Upper lobe of left lung (tissue), 6 donors: ENCODE measurements around the gene TOMM7. TPM values are rescaled to one million over a fixed set of nuclear protein-coding genes. Genes with fewer than 3 reads are reported as not detected.

Source experiments
- ATAC-seq, 2 donors: fragments of 200-7000 bp; cut with Tn5 transposase; one replicate each; pipeline ENCODE4 v1.9.1; 2022; ENCODE audit warnings: mild to moderate bottlenecking in 2 of 2, moderate library complexity in 2 of 2; ENCODE audit not compliant: low FRiP score in 2 of 2
- DNase-seq, 2 donors: peaks; one replicate each; pipeline ENCODE4 v3.0.0-alpha.2; 2019 to 2020
- H3K27ac ChIP-seq, 4 donors: fragments of 200-600 bp; sonication (generic); one replicate each; pipeline ENCODE4 v1.5.1; 2016 to 2019
- H3K27me3 ChIP-seq, 4 donors: fragments of 200-600 bp; sonication (generic); one replicate each; pipeline ENCODE4 v1.5.1; 2017 to 2019
- H3K36me3 ChIP-seq, 4 donors: fragments of 200-600 bp; sonication (generic); one replicate each; pipeline ENCODE4 v1.5.1; 2016 to 2019
- H3K4me1 ChIP-seq, 4 donors: fragments of 200-600 bp; sonication (generic); one replicate each; pipeline ENCODE4 v1.5.1; 2018 to 2019
- H3K4me3 ChIP-seq, 4 donors: fragments of 200-600 bp; sonication (generic); one replicate each; pipeline ENCODE4 v1.5.1; 2017 to 2019; ENCODE audit warnings: mild to moderate bottlenecking in 2 of 4, moderate library complexity in 1 of 4
- H3K9me3 ChIP-seq, 4 donors: fragments of 200-600 bp; sonication (generic); one replicate each; pipeline ENCODE4 v1.5.1; 2018 to 2019
- CTCF ChIP-seq, 6 experiments: fragments of 450-650 bp in 4 of 6; fragments of 200-600 bp in 2 of 6; sonication (generic) in 2 of 6; IDR thresholded peaks; one replicate each; pipeline ENCODE4 v1.5.1; 2016 to 2019; ENCODE audit warnings: antibody characterized with exemption in 6 of 6
- EP300 ChIP-seq, 4 donors: sonication (generic); formaldehyde crosslinking; IDR thresholded peaks; one replicate each; pipeline ENCODE4 v1.5.1; 2017; ENCODE audit warnings: antibody characterized with exemption in 4 of 4, control low read depth in 2 of 4
- POLR2A ChIP-seq, 4 donors: fragments of 450-650 bp; IDR thresholded peaks; one replicate each; pipeline ENCODE4 v1.5.1; 2016 to 2017; ENCODE audit warnings: antibody characterized with exemption in 4 of 4, mild to moderate bottlenecking in 2 of 4
- POLR2AphosphoS5 ChIP-seq, 2 donors: sonication (generic); formaldehyde crosslinking; IDR thresholded peaks; one replicate each; pipeline ENCODE4 v1.5.1; 2017; ENCODE audit warnings: antibody characterized with exemption in 2 of 2
- WGBS, 2 donors: methylation state at CpG; one replicate each; pipeline ENCODE4 v1.1.5; 2017 to 2018; 5-methylcytosine and 5-hydroxymethylcytosine counted together
- total RNA-seq, 6 donors: library from RNA; depleted of rRNA in 4 of 6; stranded (reverse); fragments of >200 nt in 4 of 6; gene quantifications; one replicate each; pipeline versions ENCODE4 v1.1.0 to v1.2.1, GENCODE V29; 2016 to 2021
- donor health status: DM: no; HTN: no; CAD: no; lungs with moderate emphysema.
- donor health status: DM: no; HTN: yes; CAD: no; lungs with severe emphysema.

The TOMM7 gene
- total RNA-seq: 100 to 1,000 TPM in 5 of 6 donors, 10 to 100 TPM in 1; 42.4 to 387 (median 171) TPM

DNA sequence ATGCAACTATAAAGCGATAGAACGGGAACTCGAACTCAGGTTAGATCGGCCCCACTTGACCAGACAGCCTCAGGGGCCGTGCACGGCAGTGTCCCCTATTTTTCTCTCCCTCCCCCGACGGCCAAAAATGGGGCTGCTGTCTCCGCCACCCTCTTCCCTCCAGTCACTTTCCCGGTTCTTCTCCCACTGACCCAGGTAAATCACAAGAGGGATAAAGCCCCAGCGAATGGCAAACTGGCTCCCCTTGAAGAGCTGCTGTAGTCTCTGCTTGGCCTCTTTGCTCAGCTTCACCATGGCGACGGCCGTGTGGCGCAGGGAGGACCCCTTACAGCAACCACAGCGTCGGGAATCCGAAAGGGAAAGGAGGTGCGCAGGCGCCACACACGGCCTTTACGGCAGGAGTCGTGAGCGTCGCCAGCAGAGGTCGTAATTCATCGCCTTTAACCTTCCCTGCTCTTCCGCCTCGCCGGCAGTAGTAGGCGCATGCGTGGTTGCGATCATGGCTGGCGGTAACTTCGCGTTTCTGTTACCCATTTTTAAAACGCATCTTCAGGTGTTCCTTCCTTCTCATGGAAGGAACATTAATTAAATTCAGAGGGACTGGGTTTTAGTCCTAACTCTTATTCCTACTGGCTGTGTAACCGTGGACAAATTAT, at the start of gene TOMM7:
Gene TOMM7 (minus strand): TSS at position 364 of the 656 bp plus-strand sequence. CDS start 70 bp downstream, at position 294.
- Histone ChIP-seq H3K27ac (peak within 1 kb of the TSS; percentile 76 to 90 (median 86)), H3K36me3 (peaks cover 0 to 6% (median under 1%) of the 10 kb centered on the region in 4 donors), H3K9me3 (no peaks in the 10 kb centered on the region), H3K4me1 (peaks cover 11 to 34% (median 15%) of the 10 kb centered on the region in 4 donors), H3K4me3 (peak within 1 kb of the TSS; percentile 68 to 98 (median 83)), H3K27me3 (no peaks in the 10 kb centered on the region)
- ATAC-seq (peak; percentile 99), DNase-seq (peak; percentile 89 to 90)
- 0 to 1% methylated on average over 28 to 38 of the region's 38 CpGs for WGBS, 2 donors
- TF ChIP-seq CTCF (IDR thresholded peaks at IDR 0.05) (peak; percentile 35 to 82 (median 72)), EP300 (IDR thresholded peaks at IDR 0.05) (peak in 1 of 4 donors; percentile 50), POLR2A (IDR thresholded peaks at IDR 0.05) (peak in 3 of 4 donors; percentile 50 to 83 (median 53)), POLR2AphosphoS5 (IDR thresholded peaks at IDR 0.05) (peak; percentile 91 to 98)

DNA sequence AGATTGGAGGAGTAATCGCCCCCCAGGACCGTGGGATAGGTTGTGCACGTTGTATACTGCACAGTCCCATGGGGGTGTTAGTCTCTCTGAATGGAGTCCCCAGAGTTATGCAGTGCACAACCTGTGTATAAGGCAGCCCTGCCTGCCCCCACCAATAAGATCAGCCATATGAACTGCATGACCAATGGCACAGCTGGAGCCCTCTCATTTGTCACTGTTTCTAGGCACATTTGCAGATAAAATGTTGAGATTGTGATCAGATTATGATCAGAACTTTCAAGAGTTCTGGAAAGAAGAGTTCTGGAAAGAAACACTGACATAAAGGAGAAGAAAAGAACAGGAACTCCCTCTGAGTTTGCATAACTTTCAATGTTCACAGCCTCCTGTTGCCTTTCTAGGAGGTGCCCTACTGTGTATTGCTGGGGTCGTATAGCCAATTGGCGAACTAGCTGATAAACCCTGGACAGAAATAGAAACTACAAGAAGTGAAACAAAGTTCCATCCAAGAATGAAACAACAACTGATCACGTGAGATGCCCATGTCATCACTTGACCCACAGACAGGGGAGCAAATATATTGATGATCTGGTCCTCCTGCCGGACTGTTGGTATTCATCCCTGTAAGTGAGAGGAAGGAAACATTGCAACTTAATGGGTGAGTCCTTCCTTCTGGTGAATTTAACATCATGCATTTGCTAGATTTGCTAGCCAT, 49.6 kb upstream of the TOMM7 start:
- peak; percentile 27 to 53 for ATAC-seq
- H3K36me3 ChIP-seq: no peaks in the 10 kb centered on the region
- no peak for DNase-seq
- no peak overlapping the region for H3K27ac ChIP-seq
- no peaks in the 10 kb centered on the region for H3K9me3 ChIP-seq
- 62 to 69% methylated on average over 7 of the region's 7 CpGs for WGBS, 2 donors
- TF ChIP-seq POLR2AphosphoS5 (IDR thresholded peaks at IDR 0.05) (no peak), EP300 (IDR thresholded peaks at IDR 0.05) (no peak), POLR2A (IDR thresholded peaks at IDR 0.05) (no peak), CTCF (IDR thresholded peaks at IDR 0.05) (no peak)
- H3K27me3 ChIP-seq: no peaks in the 10 kb centered on the region
- H3K4me3 ChIP-seq: no peak overlapping the region
- peaks cover 0 to 12% (median 2%) of the 10 kb centered on the region in 4 donors for H3K4me1 ChIP-seq

DNA sequence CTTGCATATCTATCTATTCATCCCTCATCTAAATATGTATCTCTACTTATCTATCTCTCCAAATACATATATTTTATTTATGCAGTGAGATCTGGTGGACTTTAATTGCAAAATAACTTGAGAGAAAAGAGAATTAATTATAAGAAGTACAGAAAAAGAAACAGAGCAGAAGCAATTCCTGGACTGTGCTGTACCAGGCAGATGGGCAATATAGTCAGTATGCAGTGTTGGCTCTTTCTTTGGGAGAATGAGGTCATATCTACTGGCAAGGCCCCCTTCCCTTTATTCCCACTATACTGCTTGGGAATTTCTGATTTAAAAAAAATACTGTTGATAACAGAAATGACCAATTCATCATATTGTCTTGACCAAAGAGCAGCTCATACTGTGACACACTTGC, 49.0 kb upstream of the TOMM7 start:
- ATAC-seq (no peak), DNase-seq (no peak)
- Histone ChIP-seq H3K9me3 (no peaks in the 10 kb centered on the region), H3K27ac (no peak overlapping the region), H3K4me1 (peaks cover 0 to 14% (median 2%) of the 10 kb centered on the region in 4 donors), H3K4me3 (no peak overlapping the region), H3K36me3 (no peaks in the 10 kb centered on the region), H3K27me3 (no peaks in the 10 kb centered on the region)
- TF ChIP-seq EP300 (IDR thresholded peaks at IDR 0.05) (no peak), CTCF (IDR thresholded peaks at IDR 0.05) (no peak), POLR2A (IDR thresholded peaks at IDR 0.05) (no peak), POLR2AphosphoS5 (IDR thresholded peaks at IDR 0.05) (no peak)

DNA sequence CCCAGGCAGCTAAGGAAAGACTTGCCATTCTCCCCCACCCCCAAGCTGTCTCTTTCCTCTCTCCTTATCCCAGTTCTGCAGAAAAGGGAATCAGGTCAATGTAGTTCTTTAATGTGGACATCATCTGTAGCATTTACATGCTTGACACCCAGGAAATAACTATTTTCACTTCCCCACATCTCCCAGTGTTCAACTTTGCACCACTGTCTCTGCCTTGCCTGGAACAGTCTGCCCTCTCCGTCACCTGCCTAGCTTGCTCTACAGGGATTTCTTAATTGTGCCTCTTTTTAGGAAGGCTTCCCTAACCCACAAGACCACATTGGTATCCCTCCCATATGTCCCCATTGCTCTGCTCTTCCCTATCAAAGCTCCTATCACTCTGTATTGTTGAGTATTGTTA, 45.9 kb upstream of the TOMM7 start:
- Histone ChIP-seq H3K27ac (no peak overlapping the region), H3K4me1 (peaks cover 0 to 14% (median 2%) of the 10 kb centered on the region in 4 donors), H3K36me3 (no peaks in the 10 kb centered on the region), H3K27me3 (no peaks in the 10 kb centered on the region), H3K9me3 (no peaks in the 10 kb centered on the region), H3K4me3 (no peak overlapping the region)
- TF ChIP-seq POLR2A (IDR thresholded peaks at IDR 0.05): no peak
- TF ChIP-seq EP300 (IDR thresholded peaks at IDR 0.05): peak in 1 of 4 donors; percentile 30
- TF ChIP-seq POLR2AphosphoS5 (IDR thresholded peaks at IDR 0.05): no peak
- no peak for TF ChIP-seq CTCF (IDR thresholded peaks at IDR 0.05)
- ATAC-seq (peak in 1 of 2 donors; percentile 50), DNase-seq (peak in 1 of 2 donors; percentile 36)
- 92 to 95% methylated on average over 1 of the region's 1 CpG for WGBS, 2 donors
